SK-N-SH treated with all-trans-retinoic acid at 6 μM for 48 hours (cell line): ENCODE data around the gene TOMM20.

Source experiments
- ATAC-seq: fragments of 200-7000 bp; cut with Tn5 transposase; 3 replicates; pipeline ENCODE4 v1.9.1; 2020; ENCODE audit warnings: mild to moderate bottlenecking, moderate library complexity
- ARNTL ChIP-seq: fragments of 450-650 bp; formaldehyde crosslinking; IDR thresholded peaks from 2 replicates; pipeline ENCODE4 v1.5.0; 2020; ENCODE audit warnings: low read depth, mild to moderate bottlenecking, moderate library complexity, borderline replicate concordance
- CREB5 ChIP-seq: fragments of 250-450 bp; sonication (Bioruptor Pico); IDR thresholded peaks from 2 replicates; pipeline ENCODE4 v1.5.1; 2020; ENCODE audit warnings: low read depth, mild to moderate bottlenecking, moderate library complexity
- CSDC2 ChIP-seq: fragments of 250-450 bp; sonication (Bioruptor Pico); IDR thresholded peaks from 2 replicates; pipeline ENCODE4 v1.5.0; 2020; ENCODE audit warnings: mild to moderate bottlenecking, moderate library complexity
- CSRNP3 ChIP-seq: fragments of 250-450 bp; sonication (Bioruptor Pico); IDR thresholded peaks from 2 replicates; pipeline ENCODE4 v1.5.1; 2021; ENCODE audit warnings: mild to moderate bottlenecking, moderate library complexity
- ESRRG ChIP-seq: fragments of 250-450 bp; sonication (Bioruptor Pico); IDR thresholded peaks from 2 replicates; pipeline ENCODE4 v1.6.1; 2021; ENCODE audit warnings: mild to moderate bottlenecking
- GLIS3 ChIP-seq: fragments of 250-450 bp; sonication (Bioruptor Pico); IDR thresholded peaks from 2 replicates; pipeline ENCODE4 v1.5.0; 2020; ENCODE audit warnings: mild to moderate bottlenecking, moderate library complexity
- OSR1 ChIP-seq: fragments of 250-450 bp; sonication (Bioruptor Pico); IDR thresholded peaks from 2 replicates; pipeline ENCODE4 v1.8.0; 2022; ENCODE audit warnings: moderate library complexity, mild to moderate bottlenecking, inconsistent platforms
- PATZ1 ChIP-seq: fragments of 250-450 bp; sonication (Bioruptor Pico); IDR thresholded peaks from 2 replicates; pipeline ENCODE4 v1.8.0; 2020; ENCODE audit warnings: mild to moderate bottlenecking, moderate library complexity, borderline replicate concordance
- POU6F1 ChIP-seq: fragments of 250-450 bp; sonication (Bioruptor Pico); IDR thresholded peaks from 2 replicates; pipeline ENCODE4 v1.8.0; 2021; ENCODE audit warnings: low read depth, mild to moderate bottlenecking, moderate library complexity, borderline replicate concordance
- PPARA ChIP-seq: fragments of 250-450 bp; sonication (Bioruptor Pico); IDR thresholded peaks from 2 replicates; pipeline ENCODE4 v1.5.0; 2020; ENCODE audit warnings: mild to moderate bottlenecking, borderline replicate concordance
- RARB ChIP-seq: fragments of 250-450 bp; sonication (Bioruptor Pico); IDR thresholded peaks from 2 replicates; pipeline ENCODE4 v1.8.0; 2021; ENCODE audit warnings: mild to moderate bottlenecking, moderate library complexity
- SNAI2 ChIP-seq: fragments of 250-450 bp; sonication (Bioruptor Pico); IDR thresholded peaks from 2 replicates; pipeline ENCODE4 v1.5.0; 2020; ENCODE audit warnings: mild to moderate bottlenecking, moderate library complexity
- TCF4 ChIP-seq: fragments of 250-450 bp; sonication (Bioruptor Pico); IDR thresholded peaks from 2 replicates; pipeline ENCODE4 v1.8.0; 2021; ENCODE audit warnings: mild to moderate bottlenecking, moderate library complexity, borderline replicate concordance
- TOX ChIP-seq: fragments of 250-450 bp; sonication (Bioruptor Pico); IDR thresholded peaks from 2 replicates; pipeline ENCODE4 v1.8.0; 2021; ENCODE audit warnings: mild to moderate bottlenecking, moderate library complexity, borderline replicate concordance
- TSHZ2 ChIP-seq: fragments of 250-450 bp; sonication (Bioruptor Pico); IDR thresholded peaks from 2 replicates; pipeline ENCODE4 v1.5.0; 2020; ENCODE audit warnings: mild to moderate bottlenecking, moderate library complexity
- ZC3H10 ChIP-seq: fragments of 250-450 bp; sonication (Bioruptor Pico); IDR thresholded peaks from 2 replicates; pipeline ENCODE4 v1.5.1; 2021; ENCODE audit warnings: mild to moderate bottlenecking, moderate library complexity
- ZFP3 ChIP-seq: fragments of 250-450 bp; sonication (Bioruptor Pico); IDR thresholded peaks from 2 replicates; pipeline ENCODE4 v1.5.0; 2020; ENCODE audit warnings: mild to moderate bottlenecking, moderate library complexity
- ZFP30 ChIP-seq: fragments of 450-650 bp; formaldehyde crosslinking; IDR thresholded peaks from 2 replicates; pipeline ENCODE4 v1.5.0; 2022; ENCODE audit warnings: mild to moderate bottlenecking, moderate library complexity
- ZNF565 ChIP-seq: fragments of 450-650 bp; formaldehyde crosslinking; conservative IDR thresholded peaks from 2 replicates; pipeline ENCODE4 v1.5.0; 2020; ENCODE audit warnings: low read depth, mild to moderate bottlenecking, moderate library complexity
- ZNF70 ChIP-seq: fragments of 450-650 bp; formaldehyde crosslinking; IDR thresholded peaks from 2 replicates; pipeline ENCODE4 v1.5.0; 2020; ENCODE audit warnings: mild to moderate bottlenecking, moderate library complexity
- ZNF8 ChIP-seq: fragments of 450-650 bp; formaldehyde crosslinking; IDR thresholded peaks from 2 replicates; pipeline ENCODE4 v1.5.0; 2020; ENCODE audit warnings: mild to moderate bottlenecking, moderate library complexity

Gene TOMM20

GRCh38 chr1:235152235-235152634, 23.6 kb upstream of the TOMM20 start:
- no peak for TF ChIP-seq POU6F1 (CRISPR knock-in tag)
- no peak for TF ChIP-seq CSRNP3
- no peak for TF ChIP-seq TOX (CRISPR knock-in tag)
- TF ChIP-seq TCF4 (CRISPR knock-in tag) = no peak
- no peak for TF ChIP-seq SNAI2 (CRISPR knock-in tag)
- TF ChIP-seq CSDC2 = no peak
- TF ChIP-seq PATZ1 (CRISPR knock-in tag) = no peak
- no peak for TF ChIP-seq ZNF70 (CRISPR knock-in tag)
- no peak for TF ChIP-seq ZC3H10
- TF ChIP-seq CREB5 (CRISPR knock-in tag) = no peak

GRCh38 chr1:235151033-235151432, 22.4 kb upstream of the TOMM20 start:
- no peak for ATAC-seq
- no peak for TF ChIP-seq PPARA
- no peak for TF ChIP-seq ARNTL (CRISPR knock-in tag)
- no peak for TF ChIP-seq OSR1 (CRISPR knock-in tag)
- TF ChIP-seq ESRRG (CRISPR knock-in tag) = no peak
- TF ChIP-seq SNAI2 (CRISPR knock-in tag) = no peak
- TF ChIP-seq ZC3H10 = no peak
- no peak for TF ChIP-seq PATZ1 (CRISPR knock-in tag)
- TF ChIP-seq ZNF70 (CRISPR knock-in tag) = no peak
- no peak for TF ChIP-seq TCF4 (CRISPR knock-in tag)

More at GRCh38 chr1:235152235-235152634, 23.6 kb upstream of the TOMM20 start:
- ATAC-seq = no peak

GRCh38 chr1:235149824-235150223, 21.2 kb upstream of the TOMM20 start:
- no peak for ATAC-seq
- TF ChIP-seq ZNF8 = no peak

- ATAC-seq = no peak
- no peak for TF ChIP-seq PATZ1 (CRISPR knock-in tag)
- no peak for TF ChIP-seq ZNF70 (CRISPR knock-in tag)
- TF ChIP-seq ESRRG (CRISPR knock-in tag) = no peak
- no peak for TF ChIP-seq RARB
- TF ChIP-seq ARNTL (CRISPR knock-in tag) = no peak
- TF ChIP-seq ZNF8 = no peak
- no peak for TF ChIP-seq ZFP3 (CRISPR knock-in tag)
- no peak for TF ChIP-seq TSHZ2
- no peak for TF ChIP-seq CSDC2
- TF ChIP-seq CREB5 (CRISPR knock-in tag) = no peak
- no peak for TF ChIP-seq TOX (CRISPR knock-in tag)
- TF ChIP-seq ZFP30 = no peak
- no peak for TF ChIP-seq ZNF565
- no peak for TF ChIP-seq PPARA
- no peak for TF ChIP-seq GLIS3 (CRISPR knock-in tag)
Measured at GRCh38 chr1:235147269-235147668, 18.6 kb upstream of the TOMM20 start.
